HG03521 (cell line): ENCODE measurements around the gene CEACAM20.
"Not testable (repeated sequence)": the region's sequence is repeated elsewhere in the genome, so short reads cannot be mapped to it uniquely, and the experiment has no call there.

Experiments used
- ATAC-seq: cut with Tn5 transposase; IDR thresholded peaks from one replicate; pipeline ENCODE4 v1.9.1; 2021; ENCODE audit warnings: mild to moderate bottlenecking, moderate library complexity; ENCODE audit not compliant: unreplicated experiment

Gene CEACAM20

GRCh38 chr19:44529536-44529935 is at the start of gene CEACAM20:
Gene CEACAM20 (minus strand): TSS chr19:44529675. CDS start chr19:44529509, 166 bp downstream.
- ATAC-seq = no peak

DNA sequence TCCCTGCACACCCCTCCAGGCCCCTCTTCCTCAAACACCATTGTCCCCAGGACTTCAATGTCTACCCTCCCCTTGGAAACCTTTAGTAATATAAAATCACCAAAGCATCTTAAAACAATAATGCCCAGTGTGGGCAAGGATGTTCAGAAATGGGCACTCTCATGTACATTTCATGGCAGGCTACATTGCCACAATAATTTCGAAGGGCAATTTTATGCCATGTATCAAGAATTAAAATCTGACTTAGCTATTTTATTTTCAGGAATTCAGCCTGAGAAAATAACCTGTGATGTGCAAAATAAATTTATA is 48.0 kb upstream of the CEACAM20 start:
- no peak for ATAC-seq

DNA sequence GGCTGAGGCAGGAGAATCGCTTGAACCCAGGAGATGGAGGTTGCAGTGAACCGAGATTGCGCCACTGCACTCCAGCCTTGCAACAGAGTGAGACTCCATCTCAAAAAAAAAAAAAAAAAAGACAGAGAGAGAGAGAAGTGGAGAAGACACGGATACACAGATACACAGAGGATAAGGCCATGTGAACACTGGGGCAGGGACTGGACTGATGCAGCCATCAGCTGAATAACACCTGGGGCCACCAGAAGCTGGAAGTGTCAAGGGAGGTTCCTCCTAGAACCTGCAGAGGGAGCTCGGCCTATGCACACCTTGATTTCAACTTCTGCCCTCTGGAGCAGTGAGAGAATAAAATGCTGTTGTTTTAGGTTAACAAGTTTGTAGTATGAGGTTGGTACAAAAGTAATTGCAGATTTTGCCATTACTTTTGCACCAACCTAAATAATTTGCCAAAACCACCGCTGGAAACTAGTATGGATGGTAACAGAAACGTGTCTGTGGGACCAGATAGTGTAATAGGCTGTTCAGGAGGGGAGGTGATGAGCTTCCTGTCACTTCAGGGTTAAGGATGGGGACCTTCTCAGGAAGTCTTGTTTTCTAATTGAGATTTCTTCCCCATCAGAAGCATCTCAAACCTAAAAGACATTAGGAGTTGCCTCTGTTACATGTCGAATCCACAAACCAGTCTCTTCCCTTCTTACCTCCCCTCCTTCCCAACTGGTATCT is 47.5 kb upstream of the CEACAM20 start:
- ATAC-seq = no peak

GRCh38 chr19:44575116-44575700 is 45.7 kb upstream of the CEACAM20 start:
- ATAC-seq = no peak

DNA sequence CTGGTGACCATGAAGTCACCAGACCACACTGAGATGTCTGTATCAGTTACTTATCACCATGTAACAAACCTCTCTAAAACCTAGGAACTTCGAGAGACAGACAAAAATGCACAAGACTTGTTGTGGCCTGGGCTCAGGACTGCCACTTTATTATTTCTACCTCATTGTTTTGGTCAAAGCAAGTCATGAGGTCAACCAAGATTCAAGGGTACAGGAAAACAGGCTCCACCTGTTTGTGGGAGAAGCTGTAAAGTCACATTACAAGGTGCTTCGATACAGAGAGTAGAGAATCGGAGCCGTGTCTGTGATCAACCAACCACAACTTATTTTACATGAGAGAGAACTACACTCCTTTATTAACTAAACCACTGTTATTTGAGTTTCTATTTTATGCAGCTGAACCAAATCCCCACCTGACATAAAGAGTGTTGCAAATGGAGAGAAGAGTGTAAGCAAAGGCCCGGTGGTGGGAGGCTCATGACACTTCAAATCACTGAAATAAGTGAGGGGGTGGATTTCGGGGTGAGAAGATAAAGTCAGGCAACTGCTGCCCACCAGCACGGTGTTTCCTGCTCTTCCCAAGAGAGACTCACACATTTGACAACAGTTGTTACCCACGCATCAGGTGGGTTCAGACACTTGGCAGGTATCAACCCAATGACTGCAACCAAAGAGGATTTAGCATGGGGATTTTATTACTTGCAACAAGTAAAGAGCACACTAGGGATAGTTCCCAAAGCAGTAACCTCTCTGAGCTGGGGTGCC is 44.9 kb upstream of the CEACAM20 start:
- ATAC-seq = no peak

GRCh38 chr19:44573627-44574026 is 44.2 kb upstream of the CEACAM20 start:
- no peak for ATAC-seq

- ATAC-seq = no peak
Measured at GRCh38 chr19:44573183-44573582, 43.7 kb upstream of the CEACAM20 start.

- ATAC-seq = no peak
Measured at GRCh38 chr19:44572581-44572900, 43.1 kb upstream of the CEACAM20 start.

GRCh38 chr19:44571830-44572580 is 42.5 kb upstream of the CEACAM20 start:
- ATAC-seq = no peak

GRCh38 chr19:44570984-44571684 is 41.7 kb upstream of the CEACAM20 start:
- ATAC-seq = no peak

GRCh38 chr19:44570603-44570983 is 41.1 kb upstream of the CEACAM20 start:
- ATAC-seq = no peak

DNA sequence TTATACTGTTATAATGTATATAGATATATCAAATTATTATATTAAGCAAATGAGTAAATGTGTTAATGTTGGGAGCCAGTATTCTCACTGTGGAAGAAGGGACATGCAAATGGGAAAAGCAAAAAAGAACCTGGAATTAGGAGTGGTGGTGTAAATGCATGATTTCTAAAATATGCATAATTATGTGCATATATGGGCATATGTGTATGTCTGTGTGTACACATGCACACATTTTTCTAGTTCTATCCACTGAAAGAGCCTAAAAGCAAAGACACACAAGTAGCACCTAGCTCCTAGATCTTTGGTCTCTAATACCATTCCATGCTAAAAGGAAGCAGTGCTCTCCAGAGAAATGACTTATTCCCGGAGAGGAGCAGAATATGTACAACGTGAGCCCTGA is 38.3 kb upstream of the CEACAM20 start:
- no peak for ATAC-seq

DNA sequence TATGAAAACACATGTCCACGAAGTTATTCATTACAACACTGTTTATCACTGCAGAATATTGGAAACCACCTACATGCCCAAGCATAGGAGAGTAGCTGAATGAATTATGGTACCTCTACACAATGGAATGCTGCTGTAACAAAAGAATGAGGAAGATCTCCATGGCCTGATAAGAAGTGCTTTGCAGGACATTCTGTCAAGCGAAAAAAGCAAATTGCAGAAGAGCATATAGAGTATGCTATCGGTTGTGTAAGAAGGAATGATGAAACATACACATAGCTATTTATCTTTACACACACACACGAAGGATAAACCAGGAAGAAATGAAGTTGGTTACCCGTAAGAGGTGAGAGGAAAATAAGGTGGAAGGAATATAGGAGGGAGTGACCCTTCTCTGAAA is 37.5 kb upstream of the CEACAM20 start:
- no peak for ATAC-seq

- not testable (repeated sequence) for ATAC-seq
Measured at GRCh38 chr19:44563086-44563655, 33.7 kb upstream of the CEACAM20 start.

- ATAC-seq = no peak
Measured at GRCh38 chr19:44557933-44558332, 28.5 kb upstream of the CEACAM20 start.

DNA sequence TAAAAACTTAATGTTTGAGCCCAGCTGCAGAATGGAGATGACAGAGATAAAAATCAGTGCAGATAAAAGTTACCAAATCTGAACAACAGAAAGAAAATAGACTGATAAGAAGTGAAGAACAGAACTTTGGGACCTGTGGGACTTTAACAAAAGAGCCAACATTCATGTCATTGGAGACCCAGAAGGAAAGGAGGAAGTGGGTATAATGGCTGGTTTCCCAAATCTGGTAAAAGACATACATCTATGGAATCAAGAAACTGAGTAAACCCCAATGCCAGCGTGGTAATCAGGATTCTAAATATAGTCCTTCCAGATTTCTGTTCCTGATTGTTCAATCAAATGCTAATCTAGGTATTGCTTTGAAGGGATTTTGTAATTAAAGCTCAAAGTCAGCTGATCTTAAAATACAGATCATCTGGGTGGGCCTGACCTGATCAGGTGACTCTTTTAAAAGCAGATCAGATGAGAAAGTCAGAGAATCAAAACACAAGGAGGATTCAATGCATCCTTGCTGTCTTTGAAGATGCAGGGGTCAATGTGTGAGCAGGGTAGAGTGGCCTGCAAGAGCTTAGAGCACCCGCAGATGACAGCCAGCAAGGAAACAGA is 25.3 kb upstream of the CEACAM20 start:
- ATAC-seq = no peak

- no peak for ATAC-seq
Measured at GRCh38 chr19:44553478-44554171, 24.1 kb upstream of the CEACAM20 start.

DNA sequence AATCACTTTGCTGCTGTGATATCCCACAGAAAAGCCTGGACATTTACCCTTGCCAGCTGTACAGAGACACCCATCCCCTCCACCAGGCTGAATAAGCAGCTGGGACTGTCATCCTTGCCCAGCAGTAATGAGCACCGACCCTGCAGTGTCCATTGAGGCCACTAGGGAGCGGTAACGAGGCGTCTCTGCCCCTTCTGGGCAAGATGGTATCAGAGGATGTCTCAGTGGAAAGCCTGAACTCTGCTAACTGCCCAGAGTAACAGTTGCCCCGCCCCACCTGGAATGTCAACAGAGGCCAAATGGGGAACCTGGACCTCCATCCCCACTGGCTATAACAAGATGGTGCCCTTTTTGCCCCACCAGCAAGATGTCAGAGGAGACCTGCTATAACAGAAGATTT is 22.8 kb upstream of the CEACAM20 start:
- ATAC-seq = no peak

DNA sequence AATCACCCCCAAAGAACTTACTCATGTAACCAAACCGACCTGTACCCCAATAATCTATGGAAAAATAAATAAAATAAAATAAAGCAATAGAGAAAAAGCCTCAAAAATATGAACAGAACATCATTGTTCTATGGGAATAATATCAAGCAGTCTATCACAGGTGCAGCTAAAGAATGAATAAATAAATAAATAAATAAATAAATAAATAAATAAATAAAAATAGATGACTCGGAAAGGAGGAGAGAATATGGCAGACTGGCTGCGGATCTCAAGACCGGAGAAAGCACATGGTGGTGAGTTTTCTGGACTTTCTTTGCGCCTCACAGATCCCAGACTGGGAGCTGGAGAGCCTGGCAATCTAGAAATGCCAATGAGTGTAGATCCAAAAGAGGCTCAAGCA is 22.4 kb upstream of the CEACAM20 start:
- ATAC-seq = no peak

DNA sequence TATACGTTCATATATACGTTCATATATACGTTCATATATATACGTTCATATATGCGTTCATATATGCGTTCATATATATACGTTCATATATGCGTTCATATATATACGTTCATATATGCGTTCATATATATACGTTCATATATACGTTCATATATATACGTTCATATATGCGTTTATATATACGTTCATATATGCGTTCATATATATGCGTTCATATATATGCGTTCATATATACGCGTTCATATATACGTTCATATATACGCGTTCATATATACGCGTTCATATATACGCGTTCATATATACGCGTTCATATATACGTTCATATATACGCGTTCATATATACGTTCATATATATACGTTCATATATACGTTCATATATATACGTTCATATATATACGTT is 21.5 kb upstream of the CEACAM20 start:
- ATAC-seq = not testable (repeated sequence)
